ENCODE measurements around the gene AHDC1. TPM values are rescaled to one million over a fixed set of nuclear protein-coding genes. Genes with fewer than 3 reads are reported as not detected.

AHDC1 gene
- total and polyA plus RNA-seq, 9 of the 15 experiments (the other 6 are each of a cell fraction or from before 2014, with no cell fraction given) = 0.21 to 36.4 (median 4.7) TPM

DNA sequence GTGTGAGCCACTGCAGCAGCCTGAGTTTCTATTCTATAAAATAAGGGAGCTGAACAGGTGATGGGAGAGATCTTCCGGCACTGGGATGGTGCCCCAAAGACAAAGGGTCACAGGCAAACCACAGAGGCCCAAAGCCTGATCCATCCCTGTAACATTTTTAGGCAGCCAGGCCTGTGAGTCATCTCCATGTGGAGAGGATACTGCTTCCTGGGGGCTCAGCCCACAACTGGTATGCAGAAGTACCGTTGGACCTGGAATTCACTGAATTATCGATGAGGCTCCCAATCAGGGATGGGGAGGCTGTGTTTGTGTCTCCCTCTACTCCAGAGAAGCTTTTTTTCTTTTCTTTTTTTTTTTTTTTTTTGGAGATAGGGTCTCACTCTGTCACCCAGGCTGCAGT is 65.2 kb downstream of the AHDC1 start:
- H3K36me3 ChIP-seq (ENCODE audit: control insufficient read depth, insufficient read depth, low read length) = peaks cover 50% of the 10 kb centered on the region; the same call in 2 of the 3 replicates
- CTCF ChIA-PET (ENCODE audit: low intra/inter-chr PET ratio) = no interaction called here
- no peak overlapping the region; the same call in 2 of the 3 replicates for H3K27ac ChIP-seq (ENCODE audit: extremely low read depth, low read depth, low read length)
- no peak overlapping the region for H2AFZ ChIP-seq (ENCODE audit: low read depth, low read length)
- H3K79me2 ChIP-seq (ENCODE audit: control insufficient read depth, insufficient read depth, low read length) = peaks cover 30% of the 10 kb centered on the region
- ATAC-seq (no peak), DNase-seq (ENCODE audit: extremely low read depth in 1 of 4, low spot score in 3 of 4) (peak in 2 of 4 experiments; percentile 61 to 71), FAIRE-seq (peak; percentile 86)
- 14% methylated on average over 3 of the region's 3 CpGs for WGBS (ENCODE audit: insufficient coverage, low coverage, missing lambda C conversion rate)
- H3K4me1 ChIP-seq (replicated peaks in 1 of 2; ENCODE audit: control insufficient read depth in 2 of 2, insufficient read depth in 2 of 2, low read length in 2 of 2) = peaks cover 54 to 69% of the 10 kb centered on the region in 2 experiments
- intact Hi-C loops (cut with micrococcal nuclease) (no loop called here), in situ Hi-C loops (cut with MboI) (no loop called here)
- H3K4me2 ChIP-seq (ENCODE audit: insufficient read depth, low read length) = no peak overlapping the region; the same call in 1 of the 2 replicates
- peaks cover 3% of the 10 kb centered on the region for H3K9me1 ChIP-seq (ENCODE audit: control insufficient read depth, insufficient read depth, low read length)
- H3K4me3 ChIP-seq = no peak overlapping the region
- BruUV-seq (replicated peaks) = no TSS peak
- H4K20me1 ChIP-seq (replicated peaks; ENCODE audit: control insufficient read depth, insufficient read depth, low read length) = no peaks in the 10 kb centered on the region
- no peaks in the 10 kb centered on the region for H3K9me3 ChIP-seq (replicated peaks; ENCODE audit: control insufficient read depth, insufficient read depth, low read depth, low read length)
- no peaks in the 10 kb centered on the region for H3K27me3 ChIP-seq (ENCODE audit: control insufficient read depth in 2 of 2, insufficient read depth in 2 of 2, low read length in 2 of 2)
- POLR2A ChIA-PET = interaction anchor here (0.6 to 0.9 kb wide), 2 partner anchors 20 to 483 kb away, joined by 3 to 5 read pairs; no protein-coding TSS in a partner anchor
- H3K9ac ChIP-seq (ENCODE audit: insufficient read depth in 1 of 2, low read depth in 2 of 2, low read length in 2 of 2) = no peak overlapping the region
- TF ChIP-seq ZNF518B (CRISPR knock-in tag; IDR thresholded peaks at IDR 0.05) = no peak
- TF ChIP-seq, protein P1, sequence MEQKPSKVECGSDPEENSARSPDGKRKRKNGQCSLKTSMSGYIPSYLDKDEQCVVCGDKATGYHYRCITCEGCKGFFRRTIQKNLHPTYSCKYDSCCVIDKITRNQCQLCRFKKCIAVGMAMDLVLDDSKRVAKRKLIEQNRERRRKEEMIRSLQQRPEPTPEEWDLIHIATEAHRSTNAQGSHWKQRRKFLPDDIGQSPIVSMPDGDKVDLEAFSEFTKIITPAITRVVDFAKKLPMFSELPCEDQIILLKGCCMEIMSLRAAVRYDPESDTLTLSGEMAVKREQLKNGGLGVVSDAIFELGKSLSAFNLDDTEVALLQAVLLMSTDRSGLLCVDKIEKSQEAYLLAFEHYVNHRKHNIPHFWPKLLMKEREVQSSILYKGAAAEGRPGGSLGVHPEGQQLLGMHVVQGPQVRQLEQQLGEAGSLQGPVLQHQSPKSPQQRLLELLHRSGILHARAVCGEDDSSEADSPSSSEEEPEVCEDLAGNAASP (IDR thresholded peaks at IDR 0.05) = no peak
- no peak for TF ChIP-seq NRF1 (conservative IDR thresholded peaks at IDR 0.05 in 1 of 2, IDR thresholded peaks at IDR 0.05 in 1 of 2)
- no peak for TF ChIP-seq NFIC (IDR thresholded peaks at IDR 0.05)
- no peak for TF ChIP-seq ZKSCAN1 (IDR thresholded peaks at IDR 0.05; ENCODE audit: low read depth, low read length)
- TF ChIP-seq MTA3 (IDR thresholded peaks at IDR 0.05; ENCODE audit: borderline replicate concordance) = no peak
- TF ChIP-seq STAT6 (CRISPR knock-in tag; IDR thresholded peaks at IDR 0.05) = no peak
- TF ChIP-seq MXD1 (CRISPR knock-in tag; IDR thresholded peaks at IDR 0.05; ENCODE audit: borderline replicate concordance, poor library complexity, severe bottlenecking) = no peak
- peak in 1 of 2 experiments; percentile 66; a peak in 1 of 4 replicates for TF ChIP-seq RCOR1 (IDR thresholded peaks at IDR 0.05; ENCODE audit: borderline replicate concordance in 1 of 2, low read depth in 2 of 2, low read length in 2 of 2)

Data from K562 (cell line).